ENCODE results near the gene IL12B. TPM values are rescaled to one million over a fixed set of nuclear protein-coding genes. Genes with fewer than 3 reads are reported as not detected.
"Not testable (repeated sequence)": the region's sequence is repeated elsewhere in the genome, so short reads cannot be mapped to it uniquely, and the experiment has no call there.

Gene IL12B
- total RNA-seq = not detected
- polyA plus RNA-seq (ENCODE audit: insufficient read length in 2 of 2) = not detected
- long read RNA-seq, donor 1 = 0 reads
- long read RNA-seq, donor 2 = 0 reads
- long read RNA-seq, donor 3 = 0 reads
- long read RNA-seq, donor 4 = 0 reads

DNA sequence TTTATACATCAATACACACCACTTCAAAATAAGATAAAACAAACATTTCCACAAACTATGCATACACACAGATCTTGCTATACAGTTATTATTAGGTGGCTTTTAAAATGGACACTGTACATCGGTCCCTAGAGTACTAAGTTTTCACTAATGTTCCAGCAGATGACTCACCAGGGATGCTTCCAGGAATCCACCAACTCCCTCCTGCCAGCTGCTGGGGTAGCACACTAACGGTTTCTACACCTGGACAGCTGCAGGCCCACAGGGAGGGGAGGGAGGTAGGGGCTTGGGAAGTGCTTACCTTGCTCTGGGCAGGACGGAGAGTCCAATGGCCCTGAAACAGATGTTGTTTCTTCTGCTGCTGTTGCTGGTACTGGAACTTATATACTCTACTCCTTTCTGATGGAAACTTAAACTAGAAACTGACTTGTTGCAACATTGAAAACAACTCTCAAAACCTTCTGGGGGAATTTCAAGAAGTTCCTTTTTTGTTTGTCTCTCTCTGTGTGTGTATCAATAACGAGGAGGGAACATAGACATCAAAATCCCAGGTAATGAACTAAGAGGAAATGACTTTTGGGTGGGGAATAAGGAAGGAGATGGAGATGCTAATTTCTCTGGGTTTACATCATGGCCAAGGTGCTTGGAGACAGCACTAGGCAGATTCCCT lies at the start of gene IL12B:
IL12B (minus strand) TSS at position 357 of the 670 bp plus-strand sequence. CDS start 3,705 bp downstream, outside the sequence.
- peaks cover 10% of the 10 kb centered on the region for H3K4me1 ChIP-seq (ENCODE audit: control insufficient read depth, insufficient read depth, low read length)
- no peak for DNase-seq (ENCODE audit: low read depth in 4 of 6, low spot score in 6 of 6)
- H3K36me3 ChIP-seq (ENCODE audit: control insufficient read depth, insufficient read depth, low read length) = no peaks in the 10 kb centered on the region
- WGBS (ENCODE audit: insufficient coverage) = 27% methylated on average over 2 of the region's 4 CpGs
- peaks cover 17% of the 10 kb centered on the region for H3K27me3 ChIP-seq (ENCODE audit: control insufficient read depth, insufficient read depth, low read length)
- no peak within 1 kb of the TSS for H3K27ac ChIP-seq (ENCODE audit: low read depth, low read length)
- H3K9me3 ChIP-seq (ENCODE audit: control insufficient read depth, insufficient read depth, low read length) = no peaks in the 10 kb centered on the region
- no peak within 1 kb of the TSS for H3K4me3 ChIP-seq (ENCODE audit: low read depth, low read length)

DNA sequence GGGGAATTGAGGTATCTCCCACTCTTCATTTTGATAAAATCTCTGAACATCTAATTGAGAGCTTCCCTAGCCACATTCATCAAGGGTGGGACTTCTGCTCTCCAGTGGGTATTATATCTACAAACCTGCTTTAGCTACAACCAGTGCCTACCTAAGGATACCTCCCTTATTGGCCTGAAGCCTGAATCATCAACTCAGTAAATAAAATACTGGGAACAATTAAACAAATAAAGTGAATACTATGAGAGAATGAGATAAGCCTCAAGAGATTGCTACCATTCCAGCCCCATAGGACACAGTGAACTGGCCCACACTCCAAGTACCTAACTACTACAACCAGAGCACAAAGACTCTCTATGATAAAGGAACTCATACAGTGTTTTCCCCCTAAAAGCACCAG lies 47.4 kb upstream of the IL12B start:
- H3K27ac ChIP-seq (ENCODE audit: low read depth, low read length) = no peak overlapping the region

GRCh38 chr5:159367866-159368265 lies 37.6 kb upstream of the IL12B start:
- H3K4me1 ChIP-seq (ENCODE audit: control insufficient read depth, insufficient read depth, low read length); H3K36me3 ChIP-seq (ENCODE audit: control insufficient read depth, insufficient read depth, low read length); DNase-seq (ENCODE audit: low read depth in 4 of 6, low spot score in 6 of 6); H3K27ac ChIP-seq (ENCODE audit: low read depth, low read length); H3K27me3 ChIP-seq (ENCODE audit: control insufficient read depth, insufficient read depth, low read length); H3K4me3 ChIP-seq (ENCODE audit: low read depth, low read length); H3K9me3 ChIP-seq (ENCODE audit: control insufficient read depth, insufficient read depth, low read length): not testable (repeated sequence)
- WGBS (ENCODE audit: insufficient coverage) = no CpG with 5 or more reads among the region's 1 CpG

More for the DNA sequence above, 47.4 kb upstream of the IL12B start:
- H3K9me3 ChIP-seq (ENCODE audit: control insufficient read depth, insufficient read depth, low read length) = peaks cover 2% of the 10 kb centered on the region
- no peaks in the 10 kb centered on the region for H3K27me3 ChIP-seq (ENCODE audit: control insufficient read depth, insufficient read depth, low read length)
- DNase-seq (ENCODE audit: low read depth in 4 of 6, low spot score in 6 of 6) = no peak
- H3K4me3 ChIP-seq (ENCODE audit: low read depth, low read length) = no peak overlapping the region
- no peaks in the 10 kb centered on the region for H3K36me3 ChIP-seq (ENCODE audit: control insufficient read depth, insufficient read depth, low read length)
- H3K4me1 ChIP-seq (ENCODE audit: control insufficient read depth, insufficient read depth, low read length) = no peaks in the 10 kb centered on the region

DNA sequence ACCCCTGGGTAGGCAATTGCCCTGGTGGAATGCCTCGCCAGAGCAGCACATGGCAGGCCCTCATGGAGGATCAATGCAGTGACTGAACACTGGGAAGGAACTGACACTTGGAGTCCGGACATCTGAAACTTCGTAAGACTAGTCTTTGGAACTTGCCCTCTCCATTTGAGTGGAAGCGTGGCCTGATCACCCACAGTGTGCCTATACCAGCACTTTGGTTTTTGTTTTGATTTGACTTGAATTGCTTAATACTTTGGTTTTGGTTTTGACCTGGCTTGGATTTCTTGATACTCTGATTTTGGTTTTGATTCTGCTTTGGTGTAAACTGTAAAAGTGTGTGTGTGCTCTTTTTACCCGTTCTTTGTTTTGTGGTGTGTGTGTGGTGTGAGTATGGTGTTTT lies 36.5 kb upstream of the IL12B start:
- not testable (repeated sequence) for H3K9me3 ChIP-seq (ENCODE audit: control insufficient read depth, insufficient read depth, low read length); DNase-seq (ENCODE audit: low read depth in 4 of 6, low spot score in 6 of 6); H3K36me3 ChIP-seq (ENCODE audit: control insufficient read depth, insufficient read depth, low read length); H3K4me1 ChIP-seq (ENCODE audit: control insufficient read depth, insufficient read depth, low read length); H3K27ac ChIP-seq (ENCODE audit: low read depth, low read length); H3K4me3 ChIP-seq (ENCODE audit: low read depth, low read length); H3K27me3 ChIP-seq (ENCODE audit: control insufficient read depth, insufficient read depth, low read length)
- WGBS (ENCODE audit: insufficient coverage) = 97% methylated on average over 4 of the region's 5 CpGs

GRCh38 chr5:159362220-159362619 lies 31.9 kb upstream of the IL12B start:
- Histone ChIP-seq H3K9me3 (ENCODE audit: control insufficient read depth, insufficient read depth, low read length) (no peaks in the 10 kb centered on the region), H3K4me3 (ENCODE audit: low read depth, low read length) (no peak overlapping the region), H3K36me3 (ENCODE audit: control insufficient read depth, insufficient read depth, low read length) (no peaks in the 10 kb centered on the region), H3K27ac (ENCODE audit: low read depth, low read length) (no peak overlapping the region), H3K4me1 (ENCODE audit: control insufficient read depth, insufficient read depth, low read length) (no peaks in the 10 kb centered on the region), H3K27me3 (ENCODE audit: control insufficient read depth, insufficient read depth, low read length) (no peaks in the 10 kb centered on the region)
- no peak for DNase-seq (ENCODE audit: low read depth in 4 of 6, low spot score in 6 of 6)

DNA sequence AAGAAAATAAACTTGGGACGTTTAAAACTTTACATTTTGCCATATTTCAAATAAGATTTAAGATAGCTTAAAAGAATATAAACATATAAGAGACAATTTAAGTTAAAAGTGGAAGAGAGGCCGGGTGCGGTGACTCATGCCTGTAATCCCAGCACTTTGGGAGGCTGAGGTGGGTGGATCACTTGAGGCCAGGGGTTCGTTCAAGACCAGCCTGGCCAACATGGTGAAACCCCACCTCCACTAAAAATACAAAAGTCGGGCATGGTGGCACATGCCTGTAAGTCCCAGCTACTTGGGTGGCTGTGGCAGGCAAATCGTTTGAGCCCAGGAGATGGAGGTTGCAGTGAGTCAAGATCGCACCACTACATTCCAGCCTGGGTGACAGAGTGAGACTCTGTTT lies 29.6 kb upstream of the IL12B start:
- not testable (repeated sequence) for H3K27ac ChIP-seq (ENCODE audit: low read depth, low read length); H3K9me3 ChIP-seq (ENCODE audit: control insufficient read depth, insufficient read depth, low read length); DNase-seq (ENCODE audit: low read depth in 4 of 6, low spot score in 6 of 6); H3K36me3 ChIP-seq (ENCODE audit: control insufficient read depth, insufficient read depth, low read length); H3K4me1 ChIP-seq (ENCODE audit: control insufficient read depth, insufficient read depth, low read length); H3K4me3 ChIP-seq (ENCODE audit: low read depth, low read length); H3K27me3 ChIP-seq (ENCODE audit: control insufficient read depth, insufficient read depth, low read length)
- WGBS (ENCODE audit: insufficient coverage) = 66% methylated on average over 2 of the region's 7 CpGs

DNA sequence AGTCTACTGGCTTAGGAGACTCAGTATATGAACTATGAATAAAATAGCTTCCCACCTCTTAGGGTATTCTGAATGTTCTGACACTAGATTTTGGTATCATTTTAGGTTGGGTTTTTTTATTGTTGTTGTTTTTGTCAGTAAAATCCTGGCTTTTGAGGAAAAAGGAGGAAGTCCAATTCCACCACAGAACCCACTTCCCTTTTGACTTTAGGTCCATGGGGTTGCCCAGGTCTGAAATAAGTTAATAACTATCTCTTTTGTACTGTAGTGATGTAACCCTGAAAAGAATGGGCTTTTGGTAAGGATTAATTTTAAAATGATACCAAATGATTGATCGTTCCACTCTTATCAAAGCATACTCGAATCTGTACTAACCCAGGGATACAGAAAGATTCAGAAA lies 29.1 kb upstream of the IL12B start:
- H3K27ac ChIP-seq (ENCODE audit: low read depth, low read length) = no peak overlapping the region
- no CpG with 5 or more reads among the region's 2 CpGs for WGBS (ENCODE audit: insufficient coverage)

DNA sequence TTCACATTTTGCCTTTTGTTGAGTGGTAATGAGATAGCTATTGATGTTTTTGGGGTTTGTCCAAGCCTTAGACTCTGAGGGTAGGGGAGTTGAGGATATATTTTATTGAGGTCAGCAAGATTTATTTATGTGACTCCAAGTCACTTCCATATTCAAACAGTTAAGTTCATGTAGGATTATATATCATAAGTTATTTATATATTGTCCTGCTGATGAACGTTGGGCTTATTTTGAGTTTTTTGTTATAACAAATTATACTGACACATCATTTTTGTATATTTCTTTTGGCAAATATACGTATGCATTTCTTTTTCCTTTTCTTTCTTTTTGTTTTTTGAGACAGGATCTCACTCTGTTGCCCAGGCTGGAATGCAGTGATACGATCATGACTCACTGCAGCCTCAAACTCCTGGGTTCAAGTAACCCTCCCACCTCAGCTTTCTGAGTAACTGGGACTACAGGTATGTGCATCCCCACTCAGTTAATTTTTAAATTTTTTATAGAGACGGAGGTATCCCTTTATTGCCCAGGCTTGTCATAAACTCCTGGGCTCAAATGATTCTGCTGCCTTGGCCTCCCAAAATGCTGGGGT lies 23.5 kb upstream of the IL12B start:
- 100% methylated on average over 1 of the region's 4 CpGs for WGBS (ENCODE audit: insufficient coverage)
- H3K36me3 ChIP-seq (ENCODE audit: control insufficient read depth, insufficient read depth, low read length) = no peaks in the 10 kb centered on the region
- H3K4me3 ChIP-seq (ENCODE audit: low read depth, low read length) = no peak overlapping the region
- DNase-seq (ENCODE audit: low read depth in 4 of 6, low spot score in 6 of 6) = no peak
- no peaks in the 10 kb centered on the region for H3K4me1 ChIP-seq (ENCODE audit: control insufficient read depth, insufficient read depth, low read length)
- no peak overlapping the region for H3K27ac ChIP-seq (ENCODE audit: low read depth, low read length)
- no peaks in the 10 kb centered on the region for H3K27me3 ChIP-seq (ENCODE audit: control insufficient read depth, insufficient read depth, low read length)
- no peaks in the 10 kb centered on the region for H3K9me3 ChIP-seq (ENCODE audit: control insufficient read depth, insufficient read depth, low read length)

More for the DNA sequence above, 29.1 kb upstream of the IL12B start:
- H3K27me3 ChIP-seq (ENCODE audit: control insufficient read depth, insufficient read depth, low read length) = no peaks in the 10 kb centered on the region
- H3K36me3 ChIP-seq (ENCODE audit: control insufficient read depth, insufficient read depth, low read length) = no peaks in the 10 kb centered on the region
- DNase-seq (ENCODE audit: low read depth in 4 of 6, low spot score in 6 of 6) = no peak
- no peaks in the 10 kb centered on the region for H3K9me3 ChIP-seq (ENCODE audit: control insufficient read depth, insufficient read depth, low read length)
- H3K4me1 ChIP-seq (ENCODE audit: control insufficient read depth, insufficient read depth, low read length) = no peaks in the 10 kb centered on the region
- no peak overlapping the region for H3K4me3 ChIP-seq (ENCODE audit: low read depth, low read length)

GRCh38 chr5:159350644-159351043 lies 20.4 kb upstream of the IL12B start:
- H3K4me1 ChIP-seq (ENCODE audit: control insufficient read depth, insufficient read depth, low read length); H3K27me3 ChIP-seq (ENCODE audit: control insufficient read depth, insufficient read depth, low read length); H3K36me3 ChIP-seq (ENCODE audit: control insufficient read depth, insufficient read depth, low read length): not testable (repeated sequence)

DNA sequence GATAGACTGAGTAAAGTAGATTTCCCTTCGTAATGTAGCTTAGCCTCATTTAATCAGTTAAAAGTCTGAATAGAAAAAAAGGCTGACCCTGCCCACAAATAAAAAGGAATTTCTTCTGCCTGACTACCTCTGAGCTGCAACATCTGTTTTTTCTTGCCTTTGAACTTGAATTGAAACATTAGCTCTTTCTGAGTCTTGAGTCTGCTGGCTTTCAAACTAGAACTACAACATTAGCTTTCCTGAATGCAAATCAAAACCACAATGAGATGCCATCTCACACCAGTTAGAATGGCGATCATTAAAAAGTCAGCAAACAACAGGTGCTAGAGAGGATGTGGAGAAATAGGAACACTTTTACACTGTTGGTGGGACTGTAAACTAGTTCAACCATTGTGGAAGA lies 19.9 kb upstream of the IL12B start:
- H3K27me3 ChIP-seq (ENCODE audit: control insufficient read depth, insufficient read depth, low read length); H3K4me1 ChIP-seq (ENCODE audit: control insufficient read depth, insufficient read depth, low read length); H3K9me3 ChIP-seq (ENCODE audit: control insufficient read depth, insufficient read depth, low read length); H3K36me3 ChIP-seq (ENCODE audit: control insufficient read depth, insufficient read depth, low read length); H3K27ac ChIP-seq (ENCODE audit: low read depth, low read length); DNase-seq (ENCODE audit: low read depth in 4 of 6, low spot score in 6 of 6); H3K4me3 ChIP-seq (ENCODE audit: low read depth, low read length): not testable (repeated sequence)
- no CpG with 5 or more reads among the region's 2 CpGs for WGBS (ENCODE audit: insufficient coverage)

More at GRCh38 chr5:159350644-159351043, 20.4 kb upstream of the IL12B start:
- H3K9me3 ChIP-seq (ENCODE audit: control insufficient read depth, insufficient read depth, low read length); DNase-seq (ENCODE audit: low read depth in 4 of 6, low spot score in 6 of 6); H3K27ac ChIP-seq (ENCODE audit: low read depth, low read length); H3K4me3 ChIP-seq (ENCODE audit: low read depth, low read length): not testable (repeated sequence)
